Activated CD4-positive, alpha-beta memory T cell treated with anti-CD3 and anti-CD28 coated beads, Interleukin-2, amount 10 ng/mL, durations not matched to agents 7 days and 5 days (primary cell): Measurements from ENCODE around the gene RCC2. TPM values are rescaled to one million over a fixed set of nuclear protein-coding genes. Genes with fewer than 3 reads are reported as not detected.
A peak's percentile ranks its signal among the peaks of the same experiment; 100 is the strongest.

Source experiments
- CTCF ChIA-PET: fragments of 350-600 bp; sonication (Branson Sonifier 250); formaldehyde crosslinking; loops from one replicate; lab custom pipeline; 2021; ENCODE audit warnings: antibody characterized with exemption, inconsistent platforms; lab: Charles Lee
- POLR2A ChIA-PET: fragments of 350-600 bp; sonication (Branson Sonifier 250); formaldehyde crosslinking; loops from one replicate; lab custom pipeline; 2021; ENCODE audit warnings: antibody characterized with exemption; lab: Charles Lee
- DNase-seq: peaks from one replicate; pipeline ENCODE4 v3.0.0-alpha.2; 2020
- H3K27ac Mint-ChIP-seq: one replicate; pipeline ENCODE4 v1.8.0; 2021; ENCODE audit warnings: mild to moderate bottlenecking, mixed read lengths
- H3K27me3 Mint-ChIP-seq: one replicate; pipeline ENCODE4 v1.8.0; 2021; ENCODE audit warnings: mixed read lengths
- H3K36me3 Mint-ChIP-seq: one replicate; pipeline ENCODE4 v1.8.0; 2021; ENCODE audit warnings: low read depth, mixed read lengths
- H3K4me1 Mint-ChIP-seq: one replicate; pipeline ENCODE4 v1.8.0; 2021; ENCODE audit warnings: mixed read lengths
- H3K4me3 Mint-ChIP-seq: one replicate; pipeline ENCODE4 v1.8.0; 2021; ENCODE audit warnings: mild to moderate bottlenecking, mixed read lengths
- H3K9me3 Mint-ChIP-seq: one replicate; pipeline ENCODE4 v1.8.0; 2021; ENCODE audit warnings: mixed read lengths
- total RNA-seq, 2 experiments: library from RNA; stranded (reverse); gene quantifications; one replicate each; pipeline ENCODE4 v1.2.3, GENCODE V29; 2021

Gene RCC2
- total RNA-seq, 2 experiments from 2014 or later, result 111 to 114 TPM

GRCh38 chr1:17440074-17440826 lies 773 bp upstream of the RCC2 start:
- POLR2A ChIA-PET, result no interaction called here
- H3K4me1 Mint-ChIP-seq, result peaks cover 49% of the 10 kb centered on the region

GRCh38 chr1:17438318-17439249 lies 893 bp downstream of the RCC2 start:
- Mint-ChIP-seq H3K4me3 (peak overlapping the region; percentile 96), H3K4me1 (peaks cover 64% of the 10 kb centered on the region), H3K27me3 (no peaks in the 10 kb centered on the region), H3K27ac (peak overlapping the region; percentile 98), H3K36me3 (peaks cover 45% of the 10 kb centered on the region), H3K9me3 (no peaks in the 10 kb centered on the region)
- ChIA-PET POLR2A (interaction anchor here (1.0 to 1.4 kb wide), 5 partner anchors 10 to 534 kb away, joined by 3 to 4 read pairs (median 3); no protein-coding TSS in a partner anchor), CTCF (interaction anchor here (1.0 to 1.4 kb wide), 3 partner anchors 20 to 1513 kb away, joined by 3 to 6 read pairs (median 4); no protein-coding TSS in a partner anchor)
- DNase-seq, result peak; percentile 76

More at GRCh38 chr1:17440074-17440826, 773 bp upstream of the RCC2 start:
- H3K27me3 Mint-ChIP-seq, result no peaks in the 10 kb centered on the region
- H3K4me3 Mint-ChIP-seq, result peak overlapping the region; percentile 96
- CTCF ChIA-PET, result interaction anchor here (0.7 to 1.5 kb wide), 3 partner anchors 13 to 480 kb away, joined by 3 to 4 read pairs (median 3); no protein-coding TSS in a partner anchor
- no peak for DNase-seq
- H3K9me3 Mint-ChIP-seq, result no peaks in the 10 kb centered on the region
- H3K27ac Mint-ChIP-seq, result peak overlapping the region; percentile 77
- H3K36me3 Mint-ChIP-seq, result peaks cover 30% of the 10 kb centered on the region

DNA sequence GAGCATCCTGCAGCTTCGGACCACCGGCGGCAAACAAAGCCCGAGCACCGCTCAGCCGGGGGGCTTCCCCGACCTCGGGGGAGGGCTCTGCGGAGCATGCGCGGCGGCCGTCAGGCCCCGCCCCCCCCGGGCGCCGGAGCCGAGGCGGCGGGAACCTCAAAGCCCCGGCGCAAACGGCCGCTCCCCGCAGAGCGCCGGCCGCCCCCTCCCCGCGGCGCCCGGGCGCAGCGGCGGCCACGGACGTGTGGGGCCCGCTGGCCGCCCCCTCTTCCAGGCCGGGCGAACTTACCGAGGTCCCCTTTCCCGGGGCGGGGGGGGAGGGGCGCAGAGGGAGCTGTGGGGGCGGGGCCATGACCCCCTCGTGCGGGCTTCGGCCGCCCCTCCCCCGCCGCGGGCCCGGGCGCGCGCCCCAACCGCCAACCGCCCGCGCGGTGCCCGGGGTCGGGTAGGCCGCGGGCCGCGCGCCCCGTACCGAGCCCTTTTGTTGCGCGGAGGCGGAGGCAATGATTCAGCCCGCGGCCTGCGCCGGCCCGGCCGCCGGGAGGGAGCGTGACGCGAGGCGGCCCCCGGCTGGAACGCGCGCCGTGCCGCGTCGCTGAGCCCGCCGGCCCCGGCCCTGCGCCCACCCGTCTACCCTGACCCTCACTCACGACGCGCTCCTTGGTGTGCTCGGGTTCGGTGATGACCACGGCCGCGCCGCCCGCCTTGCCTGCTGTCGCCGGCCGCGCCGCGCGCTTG lies 1.7 kb downstream of the RCC2 start:
- no peaks in the 10 kb centered on the region for H3K27me3 Mint-ChIP-seq
- H3K4me1 Mint-ChIP-seq, result peaks cover 59% of the 10 kb centered on the region
- peak overlapping the region; percentile 64 for H3K27ac Mint-ChIP-seq
- H3K4me3 Mint-ChIP-seq, result peak overlapping the region; percentile 73
- ChIA-PET CTCF (no interaction called here), POLR2A (interaction anchor here (1.0 to 1.4 kb wide), 4 partner anchors 9 to 533 kb away, joined by 3 to 4 read pairs (median 3); no protein-coding TSS in a partner anchor)
- peaks cover 51% of the 10 kb centered on the region for H3K36me3 Mint-ChIP-seq
- peak; percentile 56 for DNase-seq
- H3K9me3 Mint-ChIP-seq, result no peaks in the 10 kb centered on the region

DNA sequence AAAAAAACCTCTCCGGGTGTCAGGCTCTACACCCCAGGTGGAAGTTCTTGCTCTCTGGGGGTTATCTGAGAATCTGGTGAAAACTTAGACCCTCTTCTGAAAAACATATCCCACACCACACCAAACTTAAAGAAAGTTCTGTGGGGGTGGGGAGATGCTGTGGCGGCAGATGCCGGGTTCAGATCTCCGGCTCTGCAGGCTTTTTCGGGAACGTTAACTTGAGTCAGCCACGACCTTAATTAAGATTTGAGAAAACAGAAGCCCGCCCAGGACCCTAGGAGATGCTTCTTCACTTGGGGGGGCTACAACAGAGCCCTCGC lies 2.3 kb downstream of the RCC2 start:
- no peaks in the 10 kb centered on the region for H3K9me3 Mint-ChIP-seq
- CTCF ChIA-PET, result no interaction called here
- H3K27ac Mint-ChIP-seq, result peak overlapping the region; percentile 64
- peaks cover 57% of the 10 kb centered on the region for H3K4me1 Mint-ChIP-seq
- H3K4me3 Mint-ChIP-seq, result peak overlapping the region; percentile 73
- DNase-seq, result no peak
- POLR2A ChIA-PET, result interaction anchor here (1.0 to 1.4 kb wide), 2 partner anchors 15 to 24 kb away, joined by 3 read pairs; no protein-coding TSS in a partner anchor
- peaks cover 51% of the 10 kb centered on the region for H3K36me3 Mint-ChIP-seq
- no peaks in the 10 kb centered on the region for H3K27me3 Mint-ChIP-seq

GRCh38 chr1:17436380-17437174 lies 2.9 kb downstream of the RCC2 start:
- POLR2A ChIA-PET, result interaction anchor here (0.9 kb wide), 1 partner anchor 10 kb away, joined by 3 read pairs; no protein-coding TSS in a partner anchor
- no peaks in the 10 kb centered on the region for H3K9me3 Mint-ChIP-seq
- peaks cover 52% of the 10 kb centered on the region for H3K36me3 Mint-ChIP-seq
- H3K4me1 Mint-ChIP-seq, result peaks cover 54% of the 10 kb centered on the region
- DNase-seq, result no peak
- no peaks in the 10 kb centered on the region for H3K27me3 Mint-ChIP-seq
- CTCF ChIA-PET, result no interaction called here
- peak overlapping the region; percentile 73 for H3K4me3 Mint-ChIP-seq
- peak overlapping the region; percentile 64 for H3K27ac Mint-ChIP-seq

GRCh38 chr1:17434601-17435000 lies 4.9 kb downstream of the RCC2 start:
- ChIA-PET CTCF (no interaction called here), POLR2A (no interaction called here)
- H3K36me3 Mint-ChIP-seq, result peaks cover 56% of the 10 kb centered on the region
- no peak for DNase-seq
- H3K9me3 Mint-ChIP-seq, result no peaks in the 10 kb centered on the region
- H3K27me3 Mint-ChIP-seq, result no peaks in the 10 kb centered on the region
- H3K27ac Mint-ChIP-seq, result no peak overlapping the region
- H3K4me1 Mint-ChIP-seq, result peaks cover 37% of the 10 kb centered on the region
- H3K4me3 Mint-ChIP-seq, result no peak overlapping the region

- Mint-ChIP-seq H3K4me3 (no peak overlapping the region), H3K36me3 (peaks cover 57% of the 10 kb centered on the region), H3K27ac (peak overlapping the region; percentile 24), H3K9me3 (no peaks in the 10 kb centered on the region), H3K27me3 (no peaks in the 10 kb centered on the region), H3K4me1 (peaks cover 37% of the 10 kb centered on the region)
- no peak for DNase-seq
- ChIA-PET POLR2A (interaction anchor here (1.0 kb wide), 1 partner anchor 9 kb away, joined by 4 read pairs; no protein-coding TSS in a partner anchor), CTCF (interaction anchor here (0.9 kb wide), 1 partner anchor 8 kb away, joined by 3 read pairs; no protein-coding TSS in a partner anchor)
Observed at GRCh38 chr1:17434016-17434415, 5.5 kb downstream of the RCC2 start.

DNA sequence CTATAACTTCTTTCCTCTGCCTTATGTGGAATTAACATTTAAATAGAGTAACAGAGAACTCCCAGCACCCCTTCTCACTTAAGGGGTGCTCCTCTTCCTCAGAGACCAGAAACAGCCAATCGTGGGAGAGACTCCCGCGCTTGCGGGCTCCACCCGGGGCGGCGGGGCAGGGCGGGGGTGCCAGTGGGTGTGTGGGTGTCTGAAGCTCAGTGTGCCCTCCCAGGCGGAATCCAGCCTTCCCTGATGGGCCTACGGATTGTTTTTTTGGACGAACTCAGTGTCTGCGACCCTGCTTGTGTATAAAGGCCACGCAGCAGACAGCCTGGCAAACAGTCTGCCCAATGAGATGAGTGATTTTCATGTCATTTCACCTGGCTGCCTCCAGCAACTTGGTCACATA lies 6.2 kb downstream of the RCC2 start:
- Mint-ChIP-seq H3K27me3 (no peaks in the 10 kb centered on the region), H3K4me3 (no peak overlapping the region), H3K36me3 (peaks cover 59% of the 10 kb centered on the region), H3K27ac (no peak overlapping the region), H3K4me1 (peaks cover 37% of the 10 kb centered on the region), H3K9me3 (no peaks in the 10 kb centered on the region)
- ChIA-PET CTCF (interaction anchor here (0.9 kb wide), 1 partner anchor 9 kb away, joined by 3 read pairs; no protein-coding TSS in a partner anchor), POLR2A (interaction anchor here (1.0 kb wide), 1 partner anchor 8 kb away, joined by 4 read pairs; no protein-coding TSS in a partner anchor)
- no peak for DNase-seq

- CTCF ChIA-PET, result interaction anchor here (0.5 kb wide), 1 partner anchor 393 kb away, joined by 5 read pairs; no protein-coding TSS in a partner anchor
- Mint-ChIP-seq H3K9me3 (no peaks in the 10 kb centered on the region), H3K4me3 (no peak overlapping the region), H3K4me1 (peaks cover 37% of the 10 kb centered on the region), H3K36me3 (peaks cover 59% of the 10 kb centered on the region), H3K27ac (no peak overlapping the region), H3K27me3 (no peaks in the 10 kb centered on the region)
- POLR2A ChIA-PET, result no interaction called here
- no peak for DNase-seq
Observed at GRCh38 chr1:17432412-17432811, 7.1 kb downstream of the RCC2 start.

- Mint-ChIP-seq H3K4me3 (no peak overlapping the region), H3K9me3 (no peaks in the 10 kb centered on the region), H3K36me3 (peaks cover 57% of the 10 kb centered on the region), H3K4me1 (peaks cover 9% of the 10 kb centered on the region), H3K27me3 (no peaks in the 10 kb centered on the region), H3K27ac (no peak overlapping the region)
- ChIA-PET POLR2A (interaction anchor here (1.0 kb wide), 1 partner anchor 9 kb away, joined by 3 read pairs; no protein-coding TSS in a partner anchor), CTCF (no interaction called here)
- no peak for DNase-seq
Observed at GRCh38 chr1:17429183-17429582, 10.3 kb downstream of the RCC2 start.

DNA sequence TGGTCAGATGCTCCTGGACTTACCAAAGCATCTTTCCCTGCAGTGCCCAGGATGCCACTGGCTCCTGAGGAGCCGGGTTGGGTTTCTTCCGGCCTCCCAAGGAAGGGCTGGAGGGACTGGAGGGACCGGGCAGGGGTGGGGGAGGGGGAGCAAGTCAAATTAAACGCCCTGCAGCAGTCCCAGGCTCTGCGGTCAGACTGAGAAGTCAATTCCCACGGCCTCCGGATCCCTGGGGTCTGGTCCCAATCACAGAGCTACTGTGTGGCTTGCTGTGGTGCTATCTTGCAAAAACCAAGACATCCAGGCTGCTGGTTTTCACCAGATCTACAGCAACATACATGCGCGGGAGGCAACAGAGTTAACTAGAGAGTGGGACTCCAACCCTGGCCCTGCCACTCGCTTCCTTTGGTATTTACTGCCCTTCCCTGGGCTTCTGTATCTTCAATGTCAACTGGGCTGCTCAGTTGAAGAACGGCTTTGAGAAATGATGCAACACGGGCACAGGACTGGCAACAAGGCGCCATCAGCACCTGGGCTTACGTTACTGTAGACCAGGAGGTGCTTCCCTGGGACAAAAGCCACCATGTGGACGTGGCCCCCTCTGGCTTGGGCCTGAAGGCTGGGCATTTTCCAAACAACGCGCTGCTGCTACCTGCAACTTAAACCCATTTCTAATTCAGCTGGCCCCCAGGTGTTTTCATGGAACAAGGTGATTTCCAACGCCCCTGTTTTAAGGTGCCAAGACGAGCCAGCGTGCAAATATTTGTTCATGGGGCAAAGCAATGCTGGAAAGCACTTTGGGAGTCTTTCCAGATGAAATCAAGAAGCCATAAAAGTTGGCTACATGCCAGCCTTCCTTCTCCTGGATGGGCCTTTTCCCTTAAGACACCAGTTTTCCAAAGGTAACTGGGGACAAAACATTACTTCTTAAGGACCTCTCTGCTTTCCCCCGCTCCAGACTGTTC lies 11.5 kb downstream of the RCC2 start:
- Mint-ChIP-seq H3K4me1 (peaks cover 2% of the 10 kb centered on the region), H3K9me3 (no peaks in the 10 kb centered on the region), H3K36me3 (peaks cover 56% of the 10 kb centered on the region), H3K4me3 (no peak overlapping the region), H3K27ac (no peak overlapping the region), H3K27me3 (no peaks in the 10 kb centered on the region)
- DNase-seq, result no peak
- CTCF ChIA-PET, result no interaction called here
- POLR2A ChIA-PET, result no interaction called here
